Duodenal mucosa (tissue), 2 donors: ENCODE measurements around the gene PCBP4.

Experiments used
- H3K27ac ChIP-seq: one replicate; pipeline ENCODE4 v1.7.0; 2013; ENCODE audit warnings: low read depth, low read length
- H3K27me3 ChIP-seq, 2 donors: one replicate each; pipeline ENCODE4 v1.7.0; 2013; ENCODE audit warnings: low read length in 2 of 2, control low read depth in 1 of 2; ENCODE audit not compliant: insufficient read depth in 2 of 2, control insufficient read depth in 1 of 2
- H3K36me3 ChIP-seq, 2 donors: one replicate each; pipeline ENCODE4 v1.7.0; 2013; ENCODE audit warnings: low read length in 2 of 2, control low read depth in 1 of 2; ENCODE audit not compliant: insufficient read depth in 2 of 2, control insufficient read depth in 1 of 2
- H3K4me1 ChIP-seq, 2 donors: one replicate each; pipeline ENCODE4 v1.7.0; 2013; ENCODE audit warnings: low read length in 2 of 2, control low read depth in 1 of 2; ENCODE audit not compliant: insufficient read depth in 2 of 2, control insufficient read depth in 1 of 2
- H3K4me3 ChIP-seq, 2 donors: one replicate each; pipeline ENCODE4 v1.7.0; 2013; ENCODE audit warnings: low read length in 2 of 2, low read depth in 1 of 2
- H3K9ac ChIP-seq, 2 donors: one replicate each; pipeline ENCODE4 v1.7.0; 2013; ENCODE audit warnings: low read length in 2 of 2, low read depth in 1 of 2
- H3K9me3 ChIP-seq, 2 donors: one replicate each; pipeline ENCODE4 v1.7.0; 2013; ENCODE audit warnings: low read length in 2 of 2, control low read depth in 1 of 2; ENCODE audit not compliant: control insufficient read depth in 1 of 2

Gene PCBP4

DNA sequence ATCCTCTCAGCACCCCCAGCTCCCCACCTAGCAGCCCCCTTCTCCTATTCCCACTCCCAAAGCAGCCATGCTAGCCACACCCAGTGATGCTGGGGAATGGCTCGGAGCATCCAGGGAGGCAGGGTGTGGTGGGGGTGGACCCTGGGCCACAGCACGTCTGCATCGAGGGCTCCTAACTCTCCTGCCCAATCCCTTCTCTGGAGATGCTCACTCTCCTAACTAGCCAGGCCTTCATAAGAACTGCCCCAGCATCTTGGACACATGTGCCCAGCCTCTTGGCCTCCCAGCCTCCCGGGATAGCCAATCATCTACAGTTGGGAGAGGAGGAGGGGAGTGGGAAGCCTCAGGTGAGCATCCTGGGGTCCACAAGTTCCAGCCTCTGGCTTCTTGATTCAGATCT is 2.7 kb downstream of the PCBP4 start:
- no peak overlapping the region for H3K4me3 ChIP-seq
- no peak overlapping the region for H3K27ac ChIP-seq

DNA sequence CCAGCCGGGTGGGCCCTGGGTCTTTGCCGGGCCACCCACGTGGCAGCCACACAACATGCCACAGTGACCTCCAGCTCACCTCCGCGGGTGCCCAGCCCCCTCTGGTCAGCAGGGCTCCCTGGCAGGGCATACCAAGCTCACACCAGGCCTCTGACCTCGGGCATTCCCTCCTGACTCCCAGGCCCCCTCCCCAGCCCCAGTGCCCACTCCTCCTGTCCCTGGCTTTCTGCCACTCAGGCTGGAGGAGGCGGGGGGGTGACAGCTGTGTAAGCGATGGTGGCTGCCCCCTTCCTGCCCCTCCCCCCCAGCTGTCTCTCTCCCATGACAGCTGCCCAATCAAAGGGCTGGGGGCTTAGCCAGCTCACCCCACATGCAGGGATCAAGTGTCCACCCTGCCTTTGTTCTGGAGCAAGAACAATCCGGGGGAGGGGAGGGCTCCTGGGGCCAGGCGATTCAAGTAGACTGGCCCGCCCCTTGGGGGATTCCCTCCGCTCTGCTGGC is 3.3 kb downstream of the PCBP4 start:
- no peaks in the 10 kb centered on the region for H3K9me3 ChIP-seq
- H3K4me3 ChIP-seq = no peak overlapping the region
- no peak overlapping the region for H3K27ac ChIP-seq
- H3K9ac ChIP-seq = no peak overlapping the region
- H3K27me3 ChIP-seq = no peaks in the 10 kb centered on the region
- H3K36me3 ChIP-seq = peaks cover 3 to 5% of the 10 kb centered on the region in 2 donors
- peaks cover 7 to 14% of the 10 kb centered on the region in 2 donors for H3K4me1 ChIP-seq

More for the DNA sequence above, 2.7 kb downstream of the PCBP4 start:
- no peaks in the 10 kb centered on the region for H3K9me3 ChIP-seq
- H3K36me3 ChIP-seq = peaks cover 0 to 3% of the 10 kb centered on the region in 2 donors
- H3K4me1 ChIP-seq = peaks cover 7 to 14% of the 10 kb centered on the region in 2 donors
- H3K27me3 ChIP-seq = no peaks in the 10 kb centered on the region
- no peak overlapping the region for H3K9ac ChIP-seq

DNA sequence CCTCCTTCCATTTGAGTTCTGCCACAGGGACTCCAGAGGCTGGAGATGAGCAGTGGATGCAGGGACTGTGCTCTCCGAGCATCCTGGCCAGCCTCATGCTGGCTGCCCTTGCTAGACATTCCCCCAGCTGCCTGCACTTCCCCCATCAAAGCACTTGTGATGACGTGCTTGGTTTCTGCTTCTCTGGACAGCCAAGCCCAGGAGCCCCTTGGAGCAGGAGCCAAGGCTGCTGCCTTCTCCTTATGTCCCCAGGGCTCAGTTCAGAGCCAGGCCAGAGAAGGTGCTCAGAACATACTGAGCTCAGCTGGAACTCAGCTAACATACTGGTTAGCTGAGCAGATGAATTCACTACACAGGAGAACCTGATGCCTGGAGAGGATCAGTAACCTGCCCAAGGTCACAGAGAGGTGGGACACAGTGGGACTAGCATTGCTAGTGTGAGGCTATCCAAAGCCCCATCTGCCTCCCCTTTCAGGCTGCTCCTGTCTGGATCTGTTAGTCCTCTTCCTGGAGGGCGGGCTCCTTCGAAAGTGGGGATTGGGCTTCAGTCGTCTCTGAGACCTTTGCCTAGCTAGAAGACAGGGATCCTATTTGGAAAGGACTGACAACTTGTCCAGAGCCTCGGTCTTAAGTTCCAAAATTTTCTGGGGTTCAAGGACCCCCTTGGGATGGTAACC is 4.3 kb downstream of the PCBP4 start:
- no peaks in the 10 kb centered on the region for H3K27me3 ChIP-seq
- no peak overlapping the region for H3K4me3 ChIP-seq
- peaks cover 5 to 9% of the 10 kb centered on the region in 2 donors for H3K4me1 ChIP-seq
- no peaks in the 10 kb centered on the region for H3K9me3 ChIP-seq
- no peak overlapping the region for H3K27ac ChIP-seq
- peaks cover 3 to 8% of the 10 kb centered on the region in 2 donors for H3K36me3 ChIP-seq
- no peak overlapping the region for H3K9ac ChIP-seq

DNA sequence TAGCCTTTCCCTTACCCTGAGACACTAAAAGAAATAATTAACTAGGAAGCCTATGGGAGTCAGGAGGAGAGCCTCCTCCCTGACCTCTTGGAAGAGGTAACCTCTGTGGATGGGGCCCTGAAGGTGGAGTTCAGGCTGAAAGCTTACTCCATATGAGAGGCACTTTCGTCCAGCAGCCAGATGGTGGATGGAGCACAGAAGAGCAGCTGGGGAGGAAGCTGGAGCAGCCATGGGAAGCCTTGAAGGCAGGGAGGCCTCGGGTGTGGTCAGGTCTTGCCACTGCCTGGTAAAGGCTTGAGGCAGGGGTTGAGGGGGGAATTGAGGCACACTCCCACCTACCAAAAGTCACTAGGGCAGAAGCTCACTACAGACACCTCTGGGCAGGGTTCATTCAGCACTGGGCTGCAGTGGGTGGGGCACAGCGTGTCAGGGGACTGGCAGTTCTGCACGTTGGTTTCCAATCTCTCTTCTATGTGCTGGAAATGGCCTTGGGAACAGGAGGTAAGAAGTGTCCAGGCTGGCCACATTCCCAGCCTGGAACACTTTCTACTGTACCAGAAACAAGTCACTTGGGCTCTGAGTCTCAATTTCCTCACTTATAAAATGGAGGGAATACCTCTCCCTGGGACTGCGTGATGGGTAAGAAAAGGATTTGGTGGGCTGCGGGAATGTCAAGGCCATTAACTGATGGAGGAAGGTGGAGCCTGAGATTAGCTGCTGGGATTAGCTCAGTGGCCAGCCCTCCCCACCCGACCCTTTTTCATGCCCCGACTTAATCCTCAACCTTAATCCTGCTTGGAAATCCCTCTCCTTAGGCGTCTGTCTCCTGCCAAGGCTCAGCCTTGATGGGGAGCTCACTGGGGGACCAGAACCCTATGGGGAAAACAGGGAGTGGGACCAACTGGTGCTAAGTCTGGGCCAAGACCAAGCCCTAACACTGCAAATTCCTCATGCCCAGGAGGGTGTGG is 5.4 kb downstream of the PCBP4 start:
- H3K36me3 ChIP-seq = peaks cover 3 to 11% of the 10 kb centered on the region in 2 donors
- no peaks in the 10 kb centered on the region for H3K27me3 ChIP-seq
- no peak overlapping the region for H3K27ac ChIP-seq
- peaks cover 3 to 6% of the 10 kb centered on the region in 2 donors for H3K4me1 ChIP-seq
- no peak overlapping the region for H3K9ac ChIP-seq
- H3K9me3 ChIP-seq = no peaks in the 10 kb centered on the region
- H3K4me3 ChIP-seq = no peak overlapping the region

DNA sequence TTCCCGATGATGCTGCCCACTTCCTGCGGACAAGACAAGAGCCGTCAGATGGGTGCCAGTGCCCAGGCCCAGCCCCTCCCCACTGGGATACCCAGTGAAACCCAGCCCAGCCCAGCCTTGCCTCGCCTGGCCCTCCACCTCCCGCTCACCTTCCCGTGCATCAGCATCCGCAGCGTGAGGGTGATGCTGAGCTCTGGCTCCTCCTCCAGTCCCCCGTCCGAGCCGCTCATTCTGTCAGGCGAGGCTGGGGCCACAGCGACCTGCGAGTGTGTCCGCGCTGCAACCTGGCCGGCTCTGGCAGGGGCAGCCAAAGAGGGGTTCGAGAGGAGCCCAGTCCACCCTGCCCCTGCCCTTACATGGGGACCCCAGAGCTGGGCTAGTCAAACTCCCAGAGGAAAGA is 6.2 kb downstream of the PCBP4 start:
- no peak overlapping the region for H3K9ac ChIP-seq
- H3K4me3 ChIP-seq = no peak overlapping the region
- no peaks in the 10 kb centered on the region for H3K27me3 ChIP-seq
- H3K36me3 ChIP-seq = peaks cover 3 to 11% of the 10 kb centered on the region in 2 donors
- H3K4me1 ChIP-seq = peaks cover 5 to 7% of the 10 kb centered on the region in 2 donors
- H3K9me3 ChIP-seq = no peaks in the 10 kb centered on the region
- no peak overlapping the region for H3K27ac ChIP-seq

DNA sequence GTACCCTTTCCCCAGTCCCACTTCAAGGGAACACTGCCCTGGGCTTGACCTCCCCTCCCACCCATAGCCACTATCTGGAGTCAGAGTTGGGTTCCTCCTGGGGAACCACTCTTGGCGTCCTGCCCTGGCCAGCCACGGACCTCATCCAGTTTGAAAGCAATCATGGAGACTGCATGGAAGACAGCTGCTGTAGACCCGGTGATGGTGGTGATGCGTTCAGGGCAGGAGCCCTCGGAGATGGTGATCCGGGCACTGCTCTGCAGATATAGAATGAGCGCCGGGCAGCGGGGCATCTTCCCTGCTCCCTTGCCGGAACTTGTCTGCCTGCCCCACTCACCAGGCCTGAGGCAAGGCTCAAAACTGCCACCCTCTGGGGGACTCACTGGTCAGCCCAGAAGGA is 6.9 kb downstream of the PCBP4 start:
- Histone ChIP-seq H3K9me3 (no peaks in the 10 kb centered on the region), H3K4me3 (no peak overlapping the region), H3K4me1 (peaks cover 5 to 7% of the 10 kb centered on the region in 2 donors), H3K36me3 (peaks cover 3 to 11% of the 10 kb centered on the region in 2 donors), H3K27me3 (peaks cover 0 to 3% of the 10 kb centered on the region in 2 donors), H3K27ac (no peak overlapping the region), H3K9ac (no peak overlapping the region)

DNA sequence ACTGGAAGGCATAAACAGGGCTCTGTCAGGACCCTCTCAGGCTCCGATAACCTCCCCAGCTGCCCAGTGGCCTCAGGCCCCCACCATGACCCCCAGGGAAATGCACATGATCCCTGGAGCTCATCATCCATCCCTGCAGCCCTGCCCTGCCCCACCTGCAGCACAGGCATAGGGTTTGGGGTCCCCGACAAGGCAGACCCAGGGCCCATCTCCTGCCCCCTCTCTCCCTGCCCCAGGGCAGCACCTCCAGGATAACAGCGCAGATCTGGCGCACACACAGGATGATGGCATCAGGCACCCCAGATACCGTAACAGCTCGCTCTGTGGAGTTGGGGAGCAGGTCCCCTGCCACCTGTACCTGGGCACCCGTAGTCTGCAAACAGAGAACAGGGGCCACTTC is 7.6 kb downstream of the PCBP4 start:
- Histone ChIP-seq H3K4me1 (peaks cover 5 to 7% of the 10 kb centered on the region in 2 donors), H3K9ac (no peak overlapping the region), H3K27ac (no peak overlapping the region), H3K36me3 (peaks cover 3 to 11% of the 10 kb centered on the region in 2 donors), H3K4me3 (no peak overlapping the region), H3K9me3 (no peaks in the 10 kb centered on the region), H3K27me3 (peaks cover 0 to 10% of the 10 kb centered on the region in 2 donors)

DNA sequence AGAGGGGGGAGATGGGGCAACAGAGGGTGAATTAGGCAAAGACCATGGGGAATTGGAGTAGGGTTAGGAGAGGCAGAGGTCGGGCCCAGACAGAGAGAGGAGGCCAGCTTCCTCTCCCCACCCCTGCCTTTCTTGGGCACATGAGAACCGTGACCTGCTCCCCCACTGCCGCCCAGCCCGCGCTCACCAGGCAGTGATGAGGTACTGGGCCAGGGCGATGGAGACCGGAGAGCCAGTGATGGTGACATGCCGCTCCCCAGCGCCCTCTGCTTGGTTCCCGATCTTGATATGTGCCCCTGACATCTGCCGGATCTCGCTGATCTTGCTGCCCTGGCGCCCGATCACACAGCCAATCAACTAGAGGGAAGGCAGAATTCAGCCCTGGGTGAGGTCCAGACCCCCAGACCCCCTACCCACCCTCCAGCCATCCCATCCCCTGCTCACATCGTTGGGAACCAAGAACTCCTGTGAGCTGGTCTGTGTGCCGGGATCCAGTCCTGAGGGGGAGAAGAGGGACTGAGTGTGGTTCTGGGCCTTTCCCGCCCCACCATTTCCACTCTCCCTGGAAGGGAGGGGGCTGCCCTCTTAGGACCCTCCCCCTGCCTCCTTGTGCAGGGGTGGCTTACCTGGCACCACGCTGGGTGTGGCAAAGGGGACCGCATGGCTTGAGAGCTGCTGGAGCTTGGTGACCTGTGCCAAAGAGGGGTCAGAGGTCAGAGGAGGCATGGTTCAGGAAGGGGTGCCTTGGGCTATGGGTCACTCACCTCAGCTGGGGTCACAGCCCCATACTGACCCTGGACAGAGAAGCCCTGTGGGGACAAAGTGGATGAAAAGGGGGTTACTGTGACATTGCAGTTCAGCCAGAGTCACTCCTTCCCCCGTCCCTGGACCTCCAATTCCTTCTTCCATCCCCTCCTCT is 8.4 kb downstream of the PCBP4 start:
- peaks cover 4 to 12% of the 10 kb centered on the region in 2 donors for H3K27me3 ChIP-seq
- H3K27ac ChIP-seq = no peak overlapping the region
- H3K9ac ChIP-seq = no peak overlapping the region
- H3K4me1 ChIP-seq = peaks cover 5 to 7% of the 10 kb centered on the region in 2 donors
- H3K36me3 ChIP-seq = peaks cover 3 to 11% of the 10 kb centered on the region in 2 donors
- no peak overlapping the region for H3K4me3 ChIP-seq
- no peaks in the 10 kb centered on the region for H3K9me3 ChIP-seq

DNA sequence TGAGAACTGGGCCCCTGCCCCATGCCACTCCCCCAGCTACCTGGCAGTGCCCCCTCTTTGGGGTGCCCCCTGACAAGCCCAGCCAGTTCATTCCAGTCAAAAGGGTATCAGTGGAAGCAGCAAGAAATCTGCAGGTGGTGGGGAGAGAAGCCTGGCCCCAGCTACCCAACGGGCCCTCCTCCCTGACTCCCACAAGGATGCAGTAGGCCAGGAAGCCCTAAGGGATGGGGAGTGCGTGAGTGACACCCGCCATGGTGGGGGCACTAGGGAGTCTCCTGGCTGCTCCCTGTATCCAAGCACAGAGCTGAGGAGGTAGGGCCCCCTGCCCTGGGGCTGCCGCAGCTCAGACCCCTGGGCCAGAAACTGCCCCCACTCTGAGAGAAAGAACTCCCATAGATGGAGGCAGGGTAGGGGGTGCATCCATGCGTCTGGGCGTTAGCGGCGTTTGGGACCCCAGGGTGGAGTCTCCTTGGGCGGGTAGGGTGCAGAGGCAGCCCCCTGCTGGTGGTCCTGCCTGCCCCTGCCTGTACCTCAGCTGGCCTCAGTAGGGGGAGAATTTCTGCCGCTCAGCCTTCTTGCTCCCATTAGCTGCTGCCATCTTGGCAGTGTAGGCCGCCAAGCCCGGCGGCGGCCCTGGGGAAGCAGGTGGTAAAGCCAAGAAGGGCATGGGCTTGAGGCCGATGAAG is 9.6 kb downstream of the PCBP4 start:
- no peak overlapping the region for H3K9ac ChIP-seq
- no peak overlapping the region for H3K4me3 ChIP-seq
- H3K9me3 ChIP-seq = no peaks in the 10 kb centered on the region
- peaks cover 3 to 11% of the 10 kb centered on the region in 2 donors for H3K36me3 ChIP-seq
- peaks cover 5 to 12% of the 10 kb centered on the region in 2 donors for H3K27me3 ChIP-seq
- H3K4me1 ChIP-seq = peaks cover 5 to 7% of the 10 kb centered on the region in 2 donors
- no peak overlapping the region for H3K27ac ChIP-seq
